GM19239 (cell line): ENCODE results near the gene MDFI.
A peak's percentile ranks its signal among the peaks of the same experiment; 100 is the strongest.

Experiments used
- DNase-seq: peaks from one replicate; pipeline ENCODE4 v3.0.0; 2011; ENCODE audit warnings: low spot score; ENCODE audit not compliant: insufficient read length
- FAIRE-seq: peaks from 2 replicates; lab custom pipeline; 2011; peaks lifted over from hg19 to GRCh38; lab: Jason Lieb, UNC

The MDFI gene

DNA sequence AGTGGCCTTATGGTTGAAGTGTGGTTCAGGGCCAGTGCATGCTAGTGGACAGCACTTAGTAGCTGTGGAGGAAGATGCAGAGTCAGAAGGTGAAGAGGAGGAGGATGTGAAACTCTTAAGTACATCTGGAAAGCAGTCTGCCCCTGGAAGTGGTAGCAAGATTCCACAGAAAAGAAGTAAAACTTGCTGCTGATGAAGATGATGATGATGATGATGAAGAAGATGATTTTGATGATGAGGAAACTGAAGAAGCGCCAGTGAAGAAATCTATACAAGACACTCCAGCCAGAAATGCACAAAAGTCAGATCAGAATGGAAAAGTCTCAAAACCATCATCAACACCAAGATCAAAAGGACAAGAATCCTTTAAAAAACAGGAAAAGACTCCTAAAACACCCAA, 28.9 kb downstream of the MDFI start:
- no peak for FAIRE-seq
- DNase-seq = no peak

DNA sequence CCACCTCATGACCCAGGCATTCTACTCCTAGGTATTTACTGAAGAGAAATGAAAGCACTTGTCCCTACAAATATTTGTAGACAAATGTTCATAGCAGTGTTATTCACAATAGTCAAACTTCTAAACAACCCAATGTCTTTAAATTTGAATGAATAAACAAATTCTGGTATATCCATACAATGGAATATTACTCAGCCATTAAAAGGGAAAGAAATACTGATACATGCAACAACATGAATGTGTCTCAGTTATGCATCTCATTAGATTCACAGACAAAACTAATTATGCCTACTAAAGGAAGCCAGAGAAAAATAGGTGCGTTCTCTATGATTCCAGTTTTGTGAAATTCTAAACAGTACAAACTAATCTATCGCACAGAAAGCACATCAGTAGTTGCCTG, 30.7 kb downstream of the MDFI start:
- DNase-seq (no peak), FAIRE-seq (no peak)

DNA sequence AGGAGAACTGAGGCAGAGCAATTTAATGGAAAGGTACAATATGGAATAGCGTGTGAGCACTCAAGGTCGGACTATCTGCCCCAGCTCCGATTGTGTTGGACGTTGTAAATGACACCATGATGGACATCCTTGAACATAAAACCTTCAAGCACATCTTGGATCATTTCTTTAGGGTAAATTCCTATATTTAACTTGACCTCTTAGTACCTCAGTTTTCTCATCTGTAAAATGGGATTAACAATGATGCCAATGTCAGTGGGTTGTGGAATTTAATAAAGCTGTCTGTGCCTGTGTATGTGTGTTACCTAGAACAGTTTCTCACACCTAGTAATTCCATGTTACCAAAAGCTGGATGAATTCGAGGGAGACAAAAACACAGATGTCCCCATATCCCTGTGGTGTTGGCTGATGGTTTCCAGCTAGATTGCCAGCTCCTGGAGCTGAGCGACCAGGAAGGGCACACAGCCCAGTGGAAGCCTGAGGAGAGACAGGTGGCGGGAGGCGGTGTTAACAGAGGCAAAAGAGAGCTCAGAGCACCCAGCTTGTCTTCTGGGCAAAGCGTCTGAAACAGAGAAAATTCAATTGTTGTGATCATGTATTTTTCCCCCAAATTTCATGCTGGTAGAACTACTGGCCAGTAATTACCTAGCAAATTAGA, 32.6 kb downstream of the MDFI start:
- no peak for FAIRE-seq
- DNase-seq = no peak

DNA sequence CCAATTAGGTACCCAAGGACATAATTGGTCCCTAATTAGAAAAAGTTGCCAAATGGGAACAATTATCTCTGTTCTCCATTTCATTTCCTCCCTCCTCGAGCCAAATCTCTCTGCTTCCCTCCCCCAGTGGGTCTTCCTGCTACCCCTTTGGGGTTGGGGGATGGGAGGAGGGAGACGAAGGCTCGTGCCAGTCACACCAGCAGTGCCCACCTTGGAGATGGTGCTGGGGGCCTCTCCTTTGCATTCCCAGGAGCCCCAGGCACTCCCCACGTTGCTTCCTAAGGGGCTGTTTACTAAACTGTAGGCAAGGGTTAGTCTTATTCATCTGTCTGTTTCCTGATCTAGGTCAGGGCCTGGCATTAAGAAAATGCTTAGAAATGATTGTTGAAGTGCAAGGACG, 33.1 kb downstream of the MDFI start:
- no peak for DNase-seq
- FAIRE-seq = no peak

DNA sequence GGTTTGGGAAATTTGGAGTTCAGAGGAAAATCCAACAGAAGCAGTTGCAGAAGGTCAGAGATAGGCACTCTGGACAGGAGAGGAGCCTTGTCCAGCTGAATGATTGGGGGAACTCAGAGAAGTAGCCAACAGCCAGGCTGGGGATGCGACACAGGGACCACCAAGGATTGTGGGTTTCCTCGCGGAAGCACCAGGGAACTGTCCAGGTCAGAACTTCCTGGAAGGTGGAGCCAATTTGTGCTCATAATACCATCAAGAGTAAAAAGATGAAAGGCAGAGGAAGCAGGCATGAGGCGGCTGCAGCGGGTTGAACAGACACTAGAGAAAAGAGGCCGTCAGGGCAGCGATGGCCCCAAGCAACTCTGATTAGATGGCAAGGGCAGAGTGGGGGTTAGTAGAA, 33.7 kb downstream of the MDFI start:
- FAIRE-seq = no peak
- no peak for DNase-seq

DNA sequence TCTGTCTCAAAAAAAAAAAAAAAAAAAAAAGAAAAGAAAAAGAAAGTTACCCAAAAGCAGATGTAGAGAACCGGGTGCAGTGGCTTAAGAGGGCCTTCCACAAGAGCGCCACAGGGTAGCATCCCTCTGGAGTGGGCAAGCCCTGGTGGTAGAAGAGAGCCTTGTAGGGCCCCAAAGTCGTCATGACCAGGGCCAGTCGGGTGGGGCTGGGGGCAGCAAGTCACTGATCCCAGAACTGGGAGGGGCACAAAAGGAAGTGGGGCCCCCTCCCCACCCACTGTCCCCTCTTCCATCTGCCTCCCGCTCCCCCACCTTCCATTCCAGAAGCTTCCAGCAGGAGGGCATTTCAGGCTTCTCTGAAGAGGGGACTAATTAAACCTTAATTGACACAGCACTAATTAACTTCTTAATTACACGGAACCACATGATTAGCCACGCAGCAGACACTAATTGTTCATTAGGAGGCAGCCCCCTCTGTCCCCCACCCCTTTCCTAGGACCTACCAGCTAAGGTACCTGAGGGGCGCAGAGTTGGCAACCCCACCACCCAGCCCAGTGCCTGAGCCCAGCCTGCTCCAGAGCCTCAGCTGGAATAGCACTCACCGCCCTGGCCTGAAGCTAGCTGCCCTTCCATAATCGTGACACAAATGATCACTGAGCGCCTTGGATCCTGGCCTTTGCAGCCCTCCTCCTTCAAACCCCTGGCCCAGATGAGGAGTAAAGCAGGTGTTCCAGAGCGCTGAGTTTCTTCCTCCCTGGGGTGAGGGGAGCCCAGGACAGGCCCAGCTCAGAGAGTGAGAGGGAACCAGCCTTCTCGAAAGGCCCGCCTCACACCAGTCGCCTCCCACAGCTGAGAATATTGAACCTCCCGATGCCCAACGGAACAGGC, 34.8 kb downstream of the MDFI start:
- FAIRE-seq = no peak

DNA sequence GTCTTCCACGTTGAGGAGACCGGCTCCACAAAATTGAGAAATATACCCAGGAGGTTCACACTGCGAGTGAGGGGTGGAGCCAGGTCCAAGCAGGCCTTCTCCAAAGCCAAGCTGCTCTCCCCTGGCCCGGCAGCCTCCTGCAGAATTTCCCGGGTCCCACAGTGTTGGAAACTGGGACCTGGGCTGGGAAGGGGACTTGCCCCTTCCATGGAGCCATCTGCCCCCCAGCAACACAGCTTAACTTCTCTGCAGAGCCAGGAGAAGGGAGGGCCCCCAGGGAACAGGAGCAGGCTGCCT, 35.4 kb downstream of the MDFI start:
- FAIRE-seq (no peak), DNase-seq (no peak)

More for the DNA sequence above, 34.8 kb downstream of the MDFI start:
- DNase-seq = no peak

DNA sequence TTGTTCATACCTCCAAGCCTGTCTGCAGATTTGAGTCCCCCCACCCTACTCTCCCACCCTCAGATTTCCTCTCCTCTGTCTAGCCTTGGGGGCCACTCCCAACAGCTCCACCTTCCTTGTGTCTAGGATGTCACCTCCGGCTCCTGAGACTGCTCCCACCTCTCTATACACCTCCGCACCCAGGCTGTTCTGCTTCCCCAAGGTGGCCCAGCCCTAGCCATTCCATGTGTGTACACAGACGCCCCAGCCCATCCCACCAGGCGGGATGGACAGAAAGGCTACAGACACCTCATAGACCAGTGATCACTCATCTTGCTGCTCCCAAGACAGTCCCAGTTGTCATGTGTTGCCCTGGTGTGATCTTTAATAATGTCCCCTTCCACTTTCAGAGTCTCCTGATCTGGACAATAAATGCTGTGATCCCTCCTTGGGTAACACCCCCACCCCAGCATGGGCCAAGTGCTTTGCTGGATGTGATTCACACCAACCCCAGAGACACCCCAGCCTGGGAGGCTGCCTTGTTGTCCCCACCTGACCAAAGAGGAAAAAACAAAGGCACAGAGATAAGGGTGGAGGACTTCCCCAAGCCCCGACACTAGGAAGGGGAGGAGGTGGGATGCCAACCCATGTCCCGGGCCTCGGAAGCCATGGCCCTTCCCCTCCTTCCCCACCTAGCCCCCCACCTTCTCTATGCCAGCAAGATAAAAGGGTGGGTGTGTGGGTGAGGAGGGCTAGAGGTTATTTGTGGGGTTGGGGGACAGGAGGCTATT, 36.1 kb downstream of the MDFI start:
- no peak for FAIRE-seq
- DNase-seq = no peak

DNA sequence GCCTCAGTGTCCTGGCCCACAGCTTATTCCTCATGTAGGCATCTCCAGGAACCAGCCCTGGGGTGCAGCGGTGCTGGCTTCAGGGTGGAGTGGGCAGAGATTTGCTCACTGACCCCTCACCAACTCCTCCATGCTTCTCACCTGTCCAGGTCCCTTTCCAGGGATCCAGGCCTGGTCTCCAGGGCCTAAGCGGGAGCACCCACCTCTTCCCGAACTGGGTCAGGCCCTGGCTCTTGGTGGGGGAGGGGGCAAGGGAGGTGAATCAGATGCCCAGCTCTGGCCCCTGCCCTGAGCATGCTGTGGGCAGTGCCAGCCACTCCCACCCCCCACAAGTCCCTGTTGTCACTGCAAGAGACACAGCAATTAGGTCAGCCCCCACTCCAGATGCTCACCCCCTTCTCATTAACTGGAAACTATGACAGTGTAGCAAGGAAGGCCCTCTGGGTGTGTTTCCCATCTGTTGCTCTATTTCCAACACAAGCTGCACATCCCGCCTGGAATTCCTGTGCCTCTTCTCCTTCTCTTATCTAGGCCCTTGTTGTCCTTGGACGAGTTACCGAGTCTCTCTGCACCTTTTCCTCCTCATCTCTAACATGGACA, 37.0 kb downstream of the MDFI start:
- no peak for FAIRE-seq
- DNase-seq = no peak

DNA sequence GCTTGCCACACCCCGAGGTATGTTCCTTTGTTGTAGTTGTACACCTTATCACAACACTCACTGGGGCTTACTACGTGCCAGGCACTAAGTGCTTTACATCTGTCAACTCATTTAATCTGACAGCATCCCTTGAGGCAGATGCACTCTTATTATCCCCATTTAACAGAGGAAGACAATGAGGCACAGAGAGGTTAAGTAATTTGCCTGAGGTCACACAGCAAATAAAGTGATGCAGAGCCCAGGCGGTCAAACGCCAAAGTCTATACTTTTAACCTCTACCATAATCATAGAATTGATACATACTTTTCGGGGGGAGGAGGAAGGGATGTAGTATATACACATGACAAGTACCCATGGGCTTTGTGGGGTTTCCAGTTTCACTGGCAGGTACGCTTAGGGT, 37.7 kb downstream of the MDFI start:
- FAIRE-seq = no peak
- no peak for DNase-seq

DNA sequence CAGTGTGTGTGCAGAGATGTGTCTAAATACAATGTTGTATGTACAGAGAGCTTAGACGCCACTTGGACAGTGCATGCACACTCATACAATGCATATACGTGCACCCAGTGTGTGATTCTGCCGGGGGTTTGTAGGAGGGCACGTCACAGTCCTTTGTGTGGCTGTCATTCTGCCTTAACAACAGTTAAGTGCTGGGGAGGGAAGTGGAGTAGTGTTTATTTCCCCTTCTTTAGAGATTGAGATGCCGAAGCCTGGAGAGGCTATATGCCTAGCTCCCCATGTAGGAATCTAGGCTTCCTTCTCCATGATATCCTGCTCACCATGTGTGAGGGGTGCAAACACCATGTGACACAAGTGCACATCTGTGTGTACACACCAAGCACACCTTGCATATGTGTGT, 38.2 kb downstream of the MDFI start:
- FAIRE-seq (no peak), DNase-seq (no peak)

DNA sequence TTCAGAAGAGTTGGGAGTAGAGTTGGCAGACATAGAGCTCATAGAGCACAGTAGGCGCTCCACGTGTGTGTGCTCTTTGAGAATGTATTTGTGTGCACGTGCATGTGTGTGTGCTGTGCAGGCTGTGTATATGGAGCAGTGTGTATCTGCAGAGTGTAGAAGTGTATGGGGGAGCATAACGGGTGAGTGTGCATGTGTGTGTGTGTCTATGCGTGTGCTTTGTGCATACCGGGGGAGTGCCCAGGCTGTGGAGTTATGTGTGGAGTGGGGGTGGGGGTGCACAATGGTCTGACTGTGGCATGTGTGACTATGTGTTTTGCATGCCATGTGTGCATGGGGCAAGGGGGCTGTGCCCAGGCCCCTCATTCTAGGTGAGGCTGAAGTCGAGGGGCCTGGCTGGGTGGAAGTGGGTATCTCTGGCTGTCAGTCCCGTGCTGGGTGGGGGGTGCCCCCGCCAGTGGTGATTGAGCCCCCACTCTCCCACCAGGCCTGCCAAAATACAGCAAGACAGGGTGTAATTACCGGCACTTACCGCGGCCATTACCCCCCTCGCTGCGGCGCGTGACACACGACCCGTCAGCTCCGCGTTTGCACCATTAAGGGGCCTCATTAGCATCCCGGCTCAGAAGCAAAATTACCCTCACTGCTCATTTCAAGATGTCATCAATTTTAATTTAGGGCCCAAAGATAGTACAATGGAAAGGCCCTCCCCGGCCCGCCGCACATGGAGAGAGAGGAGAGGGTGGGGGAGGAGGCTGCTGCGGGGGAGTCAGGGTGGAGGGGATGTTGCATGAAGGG, 39.1 kb downstream of the MDFI start:
- DNase-seq (no peak), FAIRE-seq (no peak)

DNA sequence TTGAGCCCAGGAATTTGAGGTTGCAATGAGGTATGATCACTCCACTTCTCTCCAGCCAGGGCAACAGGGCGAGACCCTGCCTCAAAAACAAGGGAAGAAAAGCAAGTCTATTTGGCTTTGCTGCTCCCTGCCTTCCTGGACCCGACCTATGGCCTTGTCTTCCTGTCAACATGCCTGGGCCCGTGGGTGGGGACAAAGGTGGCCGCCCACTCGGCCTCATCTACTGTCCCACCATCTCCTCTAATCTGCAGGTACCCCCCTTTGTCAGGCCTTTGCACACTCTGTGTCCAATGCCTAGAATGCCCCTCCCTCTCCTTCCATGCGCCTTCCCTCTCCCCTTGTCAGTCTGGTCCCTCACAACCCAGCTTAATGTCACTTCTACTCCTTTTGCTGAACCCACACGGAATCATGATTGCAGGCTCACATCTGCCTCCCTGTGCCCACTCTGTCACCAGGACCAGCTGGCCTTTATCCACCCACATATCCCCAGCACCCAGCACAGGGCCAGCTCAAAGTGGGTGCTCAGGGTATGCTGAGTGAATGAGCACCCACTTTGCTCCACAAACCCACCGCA, 40.3 kb downstream of the MDFI start:
- FAIRE-seq (no peak), DNase-seq (no peak)

DNA sequence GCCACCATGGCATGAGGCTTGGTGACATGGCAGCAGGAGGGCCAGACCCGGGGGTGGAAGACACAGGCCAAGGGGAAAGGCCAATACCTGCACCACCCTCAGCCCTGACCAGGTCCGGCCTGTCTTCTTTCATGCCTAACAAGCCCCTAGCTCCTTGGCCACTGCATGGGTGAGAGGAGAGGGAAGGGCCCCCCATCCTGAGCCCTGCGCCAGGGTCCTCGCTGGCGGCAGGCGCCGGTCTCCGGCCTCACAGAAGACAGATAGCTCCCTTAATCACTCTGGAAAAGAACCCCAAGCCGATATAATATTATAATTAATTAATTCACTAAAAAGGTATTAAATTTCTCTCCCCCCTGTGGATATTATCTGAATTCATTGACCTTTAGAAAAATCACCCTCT, 41.4 kb downstream of the MDFI start:
- DNase-seq (no peak), FAIRE-seq (no peak)

DNA sequence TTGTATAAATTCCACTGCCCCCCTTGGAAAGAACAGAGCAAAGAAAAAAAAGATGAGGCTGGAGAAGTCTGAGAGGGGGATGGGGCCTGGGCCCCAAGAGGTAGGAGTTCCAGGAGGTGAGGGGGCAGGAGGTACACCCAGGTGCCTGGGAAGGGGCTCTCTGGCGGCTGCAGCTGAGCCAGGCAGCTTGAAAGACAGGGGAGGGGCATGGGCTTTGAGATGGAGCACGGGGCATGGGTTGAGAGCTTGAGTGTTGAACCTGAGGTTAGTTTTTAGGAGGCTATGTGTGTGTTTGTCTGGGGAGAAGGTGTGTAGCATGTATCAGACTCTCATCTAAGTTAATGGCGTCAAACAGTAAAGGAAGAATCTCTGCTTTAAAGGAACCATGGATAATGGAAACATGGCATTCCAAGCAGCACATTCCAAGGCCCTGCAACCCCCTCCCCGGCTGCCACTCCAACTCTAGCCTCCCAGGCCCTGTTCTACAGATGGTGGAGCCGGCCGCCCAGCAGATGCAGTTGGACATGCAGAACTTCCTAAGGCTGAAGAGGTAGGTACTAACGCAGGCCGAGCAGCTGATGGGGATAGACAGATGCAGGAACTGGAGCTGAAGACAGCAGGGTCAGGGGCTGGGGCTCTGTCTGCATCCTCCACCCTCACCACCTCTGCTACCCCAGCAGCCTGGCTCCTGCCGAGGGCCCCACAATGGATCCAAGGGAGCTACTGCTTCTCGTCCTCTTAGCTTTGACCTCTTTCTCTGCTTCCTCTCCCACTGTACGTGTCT, 42.1 kb downstream of the MDFI start:
- FAIRE-seq (no peak), DNase-seq (no peak)

DNA sequence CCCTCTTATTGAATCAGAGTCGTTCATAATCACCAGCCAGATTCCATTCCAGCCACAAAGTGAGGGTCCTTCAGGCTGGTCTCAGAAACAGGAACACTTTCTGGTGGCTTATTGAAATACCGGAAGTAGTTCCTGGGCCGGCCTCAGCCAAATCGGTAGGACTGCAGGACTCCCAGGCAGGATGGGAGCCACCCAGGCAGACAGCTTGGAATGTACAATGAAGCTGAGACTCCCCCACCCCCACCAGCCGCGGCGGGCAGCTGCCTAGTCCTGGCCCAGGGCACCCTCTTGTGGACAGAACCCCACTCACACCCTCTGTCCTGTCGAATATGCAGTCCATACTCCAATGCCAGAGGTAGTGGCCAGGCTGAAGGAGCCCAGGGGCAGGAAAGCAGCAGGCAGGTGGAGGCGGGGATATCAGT, 43.8 kb downstream of the MDFI start:
- FAIRE-seq (peak; percentile 96), DNase-seq (peak; percentile 87)

DNA sequence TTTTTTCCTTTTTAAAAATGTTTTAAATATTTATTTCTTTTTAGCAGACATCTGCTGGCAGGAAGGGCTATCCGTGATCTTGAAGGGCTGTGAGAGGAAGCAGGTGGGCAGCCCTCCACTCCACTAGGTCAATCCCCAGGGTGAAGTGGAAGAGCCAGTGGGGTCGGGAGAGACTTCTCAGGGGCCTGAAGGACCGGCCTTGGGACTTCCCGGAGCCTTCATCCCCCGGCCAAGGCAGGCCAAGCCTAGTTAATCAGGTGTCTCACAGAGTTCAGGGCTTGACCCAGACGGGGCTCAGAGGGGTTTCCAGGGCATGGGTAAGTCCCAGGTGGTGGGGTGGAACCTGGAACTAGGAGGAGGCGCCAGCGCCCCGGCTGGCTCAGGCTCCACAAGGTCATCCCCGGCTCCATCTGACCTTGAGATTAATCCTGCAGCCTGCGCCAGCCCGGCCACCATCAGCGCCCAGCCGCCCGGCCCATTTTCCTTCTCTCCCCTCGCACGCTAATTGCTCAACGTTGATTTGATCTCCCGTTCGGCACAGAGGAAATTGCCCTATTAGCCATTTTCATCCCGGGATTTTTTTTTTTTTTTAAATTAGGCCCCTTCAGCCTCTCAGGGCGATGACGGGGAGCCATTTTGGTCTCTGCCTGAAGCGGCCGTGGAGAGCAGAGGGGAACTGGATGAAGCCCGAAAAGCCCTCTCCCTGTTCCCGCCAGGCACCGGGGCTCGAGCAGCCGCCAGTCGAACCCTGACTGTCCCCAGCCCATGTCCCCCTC, 44.4 kb downstream of the MDFI start:
- FAIRE-seq (no peak), DNase-seq (no peak)

DNA sequence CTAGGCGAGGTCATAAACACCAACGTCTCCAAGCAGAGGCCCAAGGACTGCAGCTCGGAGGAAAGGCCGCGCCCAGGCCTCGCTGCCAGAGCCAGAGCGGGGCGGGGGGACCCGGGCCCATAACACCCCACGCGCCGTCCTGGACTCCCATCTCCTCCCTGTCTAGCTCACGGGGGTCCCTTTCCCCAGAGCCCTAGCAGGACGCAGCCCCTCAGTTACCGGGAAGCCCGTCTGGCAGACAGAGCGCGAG, 44.9 kb downstream of the MDFI start:
- DNase-seq = no peak
- no peak for FAIRE-seq
